Uterus (tissue), 4 donors: ENCODE data around the gene ZGPAT. TPM values are rescaled to one million over a fixed set of nuclear protein-coding genes. Genes with fewer than 3 reads are reported as not detected.

ENCODE experiments used
- DNase-seq, 2 donors: peaks; one replicate each; pipeline ENCODE4 v3.0.0-alpha.2; 2019 to 2020
- H3K27ac ChIP-seq, 2 donors: fragments of 200-600 bp; sonication (generic); 1 replicate in 1 of 2; 2 replicates in 1 of 2; pipeline ENCODE4 v1.5.1; 2016 to 2018
- H3K27me3 ChIP-seq, 2 donors: fragments of 200-600 bp; sonication (generic); one replicate each; pipeline ENCODE4 v1.5.1; 2018 to 2019; ENCODE audit warnings: control low read depth in 1 of 2
- H3K36me3 ChIP-seq, 2 donors: fragments of 200-600 bp; sonication (generic); one replicate each; pipeline ENCODE4 v1.5.1; 2019; ENCODE audit warnings: control low read depth in 1 of 2
- H3K4me1 ChIP-seq, 2 donors: fragments of 200-600 bp; sonication (generic); one replicate each; pipeline ENCODE4 v1.5.1; 2018 to 2019; ENCODE audit warnings: control low read depth in 1 of 2
- H3K4me3 ChIP-seq, 2 donors: fragments of 200-600 bp; sonication (generic); 1 replicate in 1 of 2; 2 replicates in 1 of 2; pipeline ENCODE4 v1.5.1; 2018 to 2019; ENCODE audit warnings: mild to moderate bottlenecking in 1 of 2
- H3K9me3 ChIP-seq, 2 donors: fragments of 200-600 bp; sonication (generic); one replicate each; pipeline ENCODE4 v1.5.1; 2019; ENCODE audit warnings: control low read depth in 1 of 2
- CTCF ChIP-seq, 4 experiments: fragments of 200-600 bp in 2 of 4; fragments of 450-650 bp in 2 of 4; sonication (generic) in 2 of 4; IDR thresholded peaks; one replicate each; pipeline ENCODE4 v1.5.1; 2016 to 2019; ENCODE audit warnings: antibody characterized with exemption in 4 of 4, mild to moderate bottlenecking in 2 of 4, moderate library complexity in 1 of 4
- POLR2A ChIP-seq, 2 donors: fragments of 450-650 bp; IDR thresholded peaks; one replicate each; pipeline ENCODE4 v1.6.1; 2016; ENCODE audit warnings: antibody characterized with exemption in 2 of 2, mild to moderate bottlenecking in 1 of 2, moderate library complexity in 1 of 2
- intact Hi-C: fragments of 100-400 bp; cut with DNase I; formaldehyde crosslinking; loops from one replicate; pipeline ENCODE4 v1.15.1; 2023; ENCODE audit warnings: low total_unique reads
- total RNA-seq, 4 donors: library from RNA; depleted of rRNA in 3 of 4; stranded (reverse); fragments of >200 nt in 3 of 4; gene quantifications; one replicate each; pipeline versions ENCODE4 v1.1.0 to v1.2.4, GENCODE V29; 2014 to 2023
- donor health status: DM: yes; HTN: yes; CAD: no.

The ZGPAT gene
- total RNA-seq, 4 donors from 2014 or later = 1.5 to 37.9 (median 15.3) TPM

- H3K4me3 ChIP-seq = no peak overlapping the region
- DNase-seq = no peak
- no peaks in the 10 kb centered on the region for H3K36me3 ChIP-seq
- no peak overlapping the region for H3K27ac ChIP-seq
- intact Hi-C loops = no loop called here
- H3K9me3 ChIP-seq = no peaks in the 10 kb centered on the region
- no peaks in the 10 kb centered on the region for H3K27me3 ChIP-seq
- no peak for TF ChIP-seq CTCF (IDR thresholded peaks at IDR 0.05)
- no peak for TF ChIP-seq POLR2A (IDR thresholded peaks at IDR 0.05)
- H3K4me1 ChIP-seq = no peaks in the 10 kb centered on the region
Measured at GRCh38 chr20:63769891-63770474, 62.1 kb downstream of the ZGPAT start.

DNA sequence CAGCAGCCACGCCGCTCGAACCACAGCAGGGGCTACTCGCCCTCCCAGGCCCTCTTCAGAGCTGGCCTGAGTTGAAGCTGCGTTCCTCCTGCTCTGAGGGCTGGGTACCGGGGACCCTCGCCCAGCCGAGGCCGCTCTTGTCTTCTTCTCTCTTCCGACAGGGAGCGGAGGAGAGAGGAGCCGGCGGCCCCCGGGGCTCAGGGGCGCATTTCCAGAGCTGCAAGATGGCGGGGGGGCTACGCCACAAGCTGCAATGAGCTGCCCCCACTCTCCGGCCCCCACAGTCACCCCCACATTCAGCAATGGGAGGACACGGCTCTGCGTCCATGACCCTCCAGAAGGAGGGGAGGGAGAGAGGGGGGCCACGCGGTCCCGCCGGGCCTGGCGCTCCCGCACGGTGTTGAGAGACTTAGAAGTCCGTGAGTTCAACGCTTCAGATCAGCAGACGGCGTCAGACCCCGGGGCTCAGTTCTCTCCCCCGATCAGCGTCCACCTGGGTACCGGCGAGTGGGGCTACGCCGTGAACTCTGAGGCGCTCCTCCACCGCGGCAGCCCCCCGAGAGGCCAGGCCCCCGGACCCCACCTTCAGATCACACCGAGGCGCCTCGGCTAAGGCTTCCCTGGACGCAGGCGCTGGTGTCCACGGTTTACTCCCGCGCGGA, 63.3 kb downstream of the ZGPAT start:
- TF ChIP-seq CTCF (IDR thresholded peaks at IDR 0.05) (no peak), POLR2A (IDR thresholded peaks at IDR 0.05) (no peak)
- Histone ChIP-seq H3K27me3 (no peaks in the 10 kb centered on the region), H3K27ac (no peak overlapping the region), H3K4me1 (no peaks in the 10 kb centered on the region), H3K9me3 (no peaks in the 10 kb centered on the region), H3K36me3 (no peaks in the 10 kb centered on the region), H3K4me3 (no peak overlapping the region)
- no peak for DNase-seq
- intact Hi-C loops = no loop called here

DNA sequence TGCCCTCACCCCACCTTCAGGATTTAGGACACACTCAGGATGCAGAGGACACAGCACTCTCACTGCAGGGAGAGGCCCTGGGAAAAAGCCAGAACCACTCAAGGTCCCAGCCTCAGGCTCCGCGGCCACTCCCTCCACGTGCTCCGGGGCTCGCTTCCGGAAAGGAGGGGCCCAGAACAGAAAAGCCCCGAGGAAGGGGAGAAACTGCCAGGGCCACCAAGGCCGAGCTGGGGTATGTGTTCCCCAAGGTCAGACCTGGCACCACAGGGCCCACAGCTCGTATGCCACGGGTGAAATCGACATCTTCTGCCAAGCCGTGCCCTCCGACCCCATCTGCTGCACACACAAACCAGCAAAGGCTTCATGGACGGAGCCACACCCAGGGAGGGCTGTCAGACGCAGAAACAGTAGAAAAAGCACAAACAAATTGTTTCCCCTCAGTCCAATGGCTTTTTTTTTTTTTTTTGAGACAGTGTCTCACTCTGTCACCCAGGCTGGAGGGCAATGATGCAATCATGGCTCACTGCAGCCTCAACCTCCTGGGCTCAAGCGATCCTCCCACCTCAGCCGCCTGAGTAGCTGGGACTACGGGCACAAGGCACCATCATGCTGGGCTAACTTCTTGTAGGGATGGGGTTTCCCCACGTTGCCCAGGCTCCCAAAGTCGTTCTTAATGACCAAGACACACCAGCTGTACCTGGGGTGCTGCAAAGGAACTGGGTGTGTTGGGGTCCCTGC, 65.1 kb downstream of the ZGPAT start:
- Histone ChIP-seq H3K36me3 (no peaks in the 10 kb centered on the region), H3K27ac (no peak overlapping the region)
- intact Hi-C loops = no loop called here

DNA sequence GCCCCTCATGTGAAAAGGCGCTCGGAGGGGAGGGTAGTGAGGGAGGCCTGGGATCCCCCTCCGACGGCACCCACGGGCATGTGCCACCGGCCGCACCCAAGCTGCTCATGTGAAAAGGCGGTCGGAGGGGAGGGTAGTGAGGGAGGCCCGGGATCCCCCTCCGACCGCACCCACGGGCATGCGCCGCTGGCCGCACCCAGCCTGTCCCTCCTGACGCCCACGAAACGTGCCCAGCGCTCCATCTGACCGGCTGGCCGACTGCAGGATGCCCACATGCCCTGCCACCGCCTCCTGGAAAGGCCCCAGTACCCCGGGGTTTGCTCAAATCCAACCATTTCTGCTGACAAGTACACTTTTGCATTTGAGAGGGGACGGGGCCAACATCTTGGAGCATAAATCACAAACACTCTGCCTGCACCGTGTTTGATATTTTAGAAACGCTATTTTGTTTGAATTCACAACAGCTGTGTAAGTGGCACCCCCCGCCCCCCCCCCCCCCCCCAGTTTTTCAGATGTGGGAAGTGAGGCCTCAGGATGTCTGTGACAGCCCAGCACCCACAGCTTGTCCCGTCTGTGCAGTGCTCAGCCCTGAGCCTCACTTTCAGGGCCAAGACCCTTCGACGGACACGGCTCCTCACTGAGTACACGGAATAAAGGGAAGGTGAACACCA, 65.9 kb downstream of the ZGPAT start:
- DNase-seq = no peak
- H3K27me3 ChIP-seq = no peaks in the 10 kb centered on the region
- no peaks in the 10 kb centered on the region for H3K4me1 ChIP-seq
- no peak overlapping the region for H3K4me3 ChIP-seq
- H3K36me3 ChIP-seq = no peaks in the 10 kb centered on the region
- H3K9me3 ChIP-seq = no peaks in the 10 kb centered on the region
- intact Hi-C loops = no loop called here
- H3K27ac ChIP-seq = no peak overlapping the region
- no peak for TF ChIP-seq POLR2A (IDR thresholded peaks at IDR 0.05)
- no peak for TF ChIP-seq CTCF (IDR thresholded peaks at IDR 0.05)

More for the DNA sequence above, 65.1 kb downstream of the ZGPAT start:
- H3K4me3 ChIP-seq = no peak overlapping the region
- no peaks in the 10 kb centered on the region for H3K27me3 ChIP-seq
- H3K9me3 ChIP-seq = no peaks in the 10 kb centered on the region
- H3K4me1 ChIP-seq = no peaks in the 10 kb centered on the region
- no peak for TF ChIP-seq CTCF (IDR thresholded peaks at IDR 0.05)
- no peak for TF ChIP-seq POLR2A (IDR thresholded peaks at IDR 0.05)
- no peak for DNase-seq
